Thoracic aorta (tissue), 2 donors: ENCODE measurements around the gene ACTR3C. TPM values are rescaled to one million over a fixed set of nuclear protein-coding genes. Genes with fewer than 3 reads are reported as not detected.

ENCODE experiments used
- ATAC-seq: fragments of 150-250 bp; one replicate; pipeline ENCODE4 v1.8.0; 2017; ENCODE audit warnings: low read depth; ENCODE audit not compliant: insufficient number of reproducible peaks, low FRiP score
- DNase-seq: peaks from one replicate; pipeline ENCODE4 v3.0.0-alpha.2; 2020; ENCODE audit warnings: low spot score
- H3K27ac ChIP-seq, 2 donors: fragments of 200-600 bp; sonication (generic); 1 replicate in 1 of 2; 2 replicates in 1 of 2; pipeline ENCODE4 v1.5.1; 2016; ENCODE audit warnings: mild to moderate bottlenecking in 2 of 2, moderate library complexity in 2 of 2
- H3K27me3 ChIP-seq: fragments of 200-600 bp; sonication (generic); replicated peaks from 2 replicates; pipeline ENCODE4 v1.6.0; 2016; ENCODE audit warnings: mild to moderate bottlenecking; ENCODE audit not compliant: insufficient read depth
- H3K36me3 ChIP-seq: fragments of 200-600 bp; sonication (generic); one replicate; pipeline ENCODE4 v1.5.1; 2016
- H3K4me1 ChIP-seq, 2 donors: fragments of 200-600 bp; sonication (generic); 1 replicate in 1 of 2; 2 replicates in 1 of 2; pipeline versions ENCODE4 v1.5.1 to v1.6.0; 2016; ENCODE audit warnings: low read depth in 2 of 2, mild to moderate bottlenecking in 1 of 2; ENCODE audit not compliant: control insufficient read depth in 1 of 2
- H3K4me3 ChIP-seq: fragments of 200-600 bp; sonication (generic); 2 replicates; pipeline ENCODE4 v1.5.1; 2016; ENCODE audit warnings: mild to moderate bottlenecking
- H3K9me3 ChIP-seq: fragments of 200-600 bp; sonication (generic); 2 replicates; pipeline ENCODE4 v1.5.1; 2016
- CTCF ChIP-seq: fragments of 200-600 bp; sonication (generic); IDR thresholded peaks from one replicate; pipeline ENCODE4 v1.5.1; 2019; ENCODE audit warnings: antibody characterized with exemption
- total RNA-seq, 2 donors: library from RNA; depleted of rRNA; stranded (reverse); fragments of >200 nt; gene quantifications; one replicate each; pipeline versions ENCODE4 v1.1.0 to v1.2.3, GENCODE V29; 2016

The ACTR3C gene
- total RNA-seq, 2 donors from 2014 or later, result 0.14 to 6.4 TPM

GRCh38 chr7:150358988-150359621, 35.8 kb upstream of the ACTR3C start:
- Histone ChIP-seq H3K27ac (no peak overlapping the region), H3K36me3 (no peaks in the 10 kb centered on the region), H3K27me3 (no peaks in the 10 kb centered on the region), H3K4me1 (no peaks in the 10 kb centered on the region), H3K4me3 (no peak overlapping the region), H3K9me3 (no peaks in the 10 kb centered on the region)
- ATAC-seq, result no peak
- DNase-seq, result no peak
- no peak for TF ChIP-seq CTCF

- ATAC-seq, result no peak
- Histone ChIP-seq H3K36me3 (no peaks in the 10 kb centered on the region), H3K4me1 (no peaks in the 10 kb centered on the region), H3K4me3 (no peak overlapping the region), H3K27me3 (no peaks in the 10 kb centered on the region), H3K27ac (no peak overlapping the region), H3K9me3 (no peaks in the 10 kb centered on the region)
- TF ChIP-seq CTCF, result no peak
- no peak for DNase-seq
These were observed 35.1 kb upstream of the ACTR3C start for GRCh38 chr7:150358433-150358832.

- no peaks in the 10 kb centered on the region for H3K36me3 ChIP-seq
- no peaks in the 10 kb centered on the region for H3K9me3 ChIP-seq
- no peak for ATAC-seq
- TF ChIP-seq CTCF, result no peak
- no peaks in the 10 kb centered on the region for H3K4me1 ChIP-seq
- H3K27ac ChIP-seq, result no peak overlapping the region
- H3K4me3 ChIP-seq, result no peak overlapping the region
- no peaks in the 10 kb centered on the region for H3K27me3 ChIP-seq
- no peak for DNase-seq
These were observed 34.6 kb upstream of the ACTR3C start for GRCh38 chr7:150357771-150358427.

GRCh38 chr7:150357270-150357669, 33.9 kb upstream of the ACTR3C start:
- TF ChIP-seq CTCF, result no peak
- no peak overlapping the region for H3K4me3 ChIP-seq
- no peaks in the 10 kb centered on the region for H3K9me3 ChIP-seq
- no peak for ATAC-seq
- H3K27me3 ChIP-seq, result no peaks in the 10 kb centered on the region
- H3K4me1 ChIP-seq, result no peaks in the 10 kb centered on the region
- no peaks in the 10 kb centered on the region for H3K36me3 ChIP-seq
- no peak overlapping the region for H3K27ac ChIP-seq
- DNase-seq, result no peak

- Histone ChIP-seq H3K27ac (no peak overlapping the region), H3K4me3 (no peak overlapping the region), H3K27me3 (no peaks in the 10 kb centered on the region), H3K9me3 (no peaks in the 10 kb centered on the region), H3K4me1 (no peaks in the 10 kb centered on the region), H3K36me3 (no peaks in the 10 kb centered on the region)
- DNase-seq, result no peak
- ATAC-seq, result no peak
- peak; percentile 31 for TF ChIP-seq CTCF
These were observed 33.0 kb upstream of the ACTR3C start for GRCh38 chr7:150356265-150356897.
